ENCODE data around the gene MTMR3.

Gene MTMR3

GRCh38 chr22:30030329-30030728 lies 147.4 kb downstream of the MTMR3 start:
- DNase-seq = no peak

DNA sequence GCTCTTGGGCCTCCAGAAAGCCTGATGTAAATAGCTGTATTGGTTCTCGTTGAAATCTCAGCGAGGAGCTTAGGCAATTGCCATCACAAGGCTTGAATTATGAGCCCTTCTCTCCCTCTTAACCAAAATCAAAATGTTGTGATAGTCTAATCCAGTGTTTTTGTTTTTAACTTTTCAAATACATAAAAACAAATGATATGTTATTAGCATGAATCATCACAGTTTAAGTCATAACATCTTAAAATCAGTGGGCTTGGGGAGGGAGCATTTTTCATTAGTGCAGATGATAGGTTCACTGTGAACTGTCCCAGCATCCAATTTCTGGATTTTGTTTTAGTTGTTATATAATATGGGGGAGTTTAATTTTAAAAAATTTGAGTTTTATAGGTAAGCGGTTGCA lies 148.4 kb downstream of the MTMR3 start:
- no peak for DNase-seq

- DNase-seq = no peak
Observed at GRCh38 chr22:30031764-30032455, 148.9 kb downstream of the MTMR3 start.

DNA sequence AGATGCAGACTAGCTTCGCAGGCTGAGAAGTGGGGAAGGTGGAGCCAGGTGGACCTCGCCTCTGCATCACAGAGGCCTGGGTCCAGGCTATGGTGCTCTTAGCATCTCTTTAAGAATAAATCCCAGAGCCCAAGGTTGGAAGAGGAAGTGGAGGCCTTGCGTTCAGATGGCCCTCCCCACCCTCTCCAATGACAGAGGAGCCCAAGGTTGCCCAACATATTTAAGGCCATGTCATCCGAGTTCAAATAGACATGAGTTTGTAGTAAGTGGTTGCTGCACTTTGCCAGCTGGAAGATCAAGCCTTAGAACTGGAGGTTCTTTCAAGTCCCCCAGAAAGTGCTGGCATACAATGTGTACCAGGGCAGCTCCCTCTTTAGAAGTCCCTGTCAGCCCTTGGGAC lies 150.2 kb downstream of the MTMR3 start:
- DNase-seq = no peak

DNA sequence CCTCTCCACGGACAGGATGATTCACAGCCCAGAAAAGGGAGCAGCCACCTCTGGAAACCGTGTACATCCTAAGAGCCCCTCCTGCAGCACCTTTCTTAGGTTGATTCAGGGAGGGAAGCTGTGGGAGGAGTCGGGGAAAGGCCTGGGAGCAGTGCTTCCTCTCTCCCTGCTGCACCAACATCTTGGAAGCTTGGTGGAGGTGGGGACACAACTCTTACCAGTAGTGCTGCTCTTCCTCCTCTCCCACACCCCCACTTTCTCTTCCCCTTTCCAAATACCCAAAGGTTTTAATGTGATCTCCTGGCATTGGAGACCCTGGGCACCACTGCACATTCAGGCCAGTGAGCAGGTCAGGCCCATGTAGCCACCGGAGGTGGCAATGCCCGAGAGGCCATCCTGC lies 150.9 kb downstream of the MTMR3 start:
- DNase-seq = no peak

GRCh38 chr22:30036656-30037055 lies 153.7 kb downstream of the MTMR3 start:
- no peak for DNase-seq

DNA sequence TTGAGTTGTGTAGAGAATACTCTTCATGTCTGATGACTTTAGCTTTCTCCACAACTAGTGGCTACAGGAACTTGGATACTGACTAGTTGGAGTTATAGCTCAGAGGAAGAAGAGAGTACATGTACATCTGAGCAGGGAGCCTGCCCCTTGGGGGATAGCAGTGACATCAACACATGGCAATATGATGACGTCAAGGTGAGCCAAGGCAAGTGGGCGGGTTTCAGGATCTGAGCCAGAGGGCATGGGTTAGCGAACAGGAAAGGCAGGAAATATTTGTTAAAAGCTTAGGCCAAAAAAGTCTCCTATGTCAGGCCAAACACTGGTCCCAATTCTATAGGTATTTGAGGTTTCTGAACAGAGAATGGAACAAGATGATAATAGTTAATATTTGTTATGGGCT lies 155.2 kb downstream of the MTMR3 start:
- no peak for DNase-seq

DNA sequence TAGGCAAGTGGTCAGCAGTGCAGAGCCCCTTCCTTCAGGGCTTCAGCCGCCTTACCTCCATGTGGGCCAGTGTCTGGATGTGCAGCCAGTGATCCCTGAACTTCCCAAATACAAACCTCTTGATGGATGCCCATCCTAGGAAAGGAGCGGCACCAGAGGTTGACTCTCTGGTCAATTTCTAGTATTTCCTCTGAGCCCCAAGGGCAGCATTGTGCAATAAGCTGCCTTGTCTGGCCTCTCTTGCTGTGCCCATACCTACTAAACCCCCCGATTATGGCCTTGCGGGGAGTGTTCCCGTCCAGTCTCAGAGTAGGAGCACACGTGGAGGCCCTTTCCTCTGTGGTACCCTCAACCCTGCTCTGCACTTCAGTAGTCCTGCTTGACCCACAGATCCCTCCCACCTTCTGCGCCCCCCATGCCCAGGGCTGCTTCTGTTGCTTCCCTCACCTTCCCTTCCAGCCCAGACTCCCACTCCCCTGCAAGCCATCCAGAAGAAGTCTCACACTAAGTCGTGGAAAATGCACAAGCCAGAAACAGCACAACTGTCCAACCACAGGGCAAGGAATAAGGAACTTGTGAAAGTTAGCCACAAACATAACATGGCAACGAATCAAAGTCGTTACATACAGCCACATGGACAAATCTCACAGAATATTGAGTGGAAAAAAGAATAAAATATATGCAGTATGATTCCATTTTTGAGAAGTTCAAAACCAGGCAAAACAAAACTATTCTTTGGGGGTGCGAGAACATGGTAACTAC lies 157.7 kb downstream of the MTMR3 start:
- no peak for DNase-seq

- no peak for DNase-seq
Observed at GRCh38 chr22:30041475-30041874, 158.5 kb downstream of the MTMR3 start.

DNA sequence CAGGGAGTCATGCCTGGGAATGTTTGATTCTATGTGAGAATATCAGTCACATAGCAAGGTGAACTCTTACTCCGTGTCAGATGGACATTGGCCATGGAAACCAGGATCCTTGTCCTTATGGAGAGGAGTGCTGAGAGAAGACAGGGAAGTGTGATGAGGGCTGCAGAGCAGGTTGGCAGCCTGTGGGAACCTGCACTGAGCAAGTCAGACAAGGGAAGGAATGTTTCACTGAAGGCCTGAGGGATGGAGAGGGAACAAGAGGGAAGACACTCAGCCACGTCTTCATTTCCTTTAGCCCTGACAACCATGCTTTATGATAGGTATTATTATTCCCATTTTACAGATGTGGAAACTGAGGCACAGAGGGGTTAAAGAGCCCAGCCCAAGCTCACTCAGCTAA lies 158.9 kb downstream of the MTMR3 start:
- no peak for DNase-seq

GRCh38 chr22:30043161-30043560 lies 160.2 kb downstream of the MTMR3 start:
- DNase-seq = no peak

DNA sequence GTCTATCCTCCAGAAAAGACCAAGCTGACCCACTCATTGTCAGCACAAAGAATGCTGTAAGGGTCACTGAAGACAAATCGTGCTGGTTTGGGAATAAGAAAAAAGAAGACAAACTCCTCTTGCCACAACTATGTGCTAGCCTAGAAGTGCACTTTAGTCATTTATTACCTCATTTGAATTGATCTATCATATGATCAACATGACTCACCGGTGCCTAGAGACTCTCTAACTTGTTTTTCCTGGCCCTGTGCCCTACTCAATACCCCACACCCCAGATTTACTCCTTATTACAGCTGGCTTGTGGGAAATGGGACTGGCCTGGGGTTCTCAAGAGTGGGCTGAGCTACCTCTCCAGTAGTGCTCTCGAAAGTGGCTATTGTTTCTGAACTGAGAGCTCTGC lies 161.4 kb downstream of the MTMR3 start:
- DNase-seq = no peak

DNA sequence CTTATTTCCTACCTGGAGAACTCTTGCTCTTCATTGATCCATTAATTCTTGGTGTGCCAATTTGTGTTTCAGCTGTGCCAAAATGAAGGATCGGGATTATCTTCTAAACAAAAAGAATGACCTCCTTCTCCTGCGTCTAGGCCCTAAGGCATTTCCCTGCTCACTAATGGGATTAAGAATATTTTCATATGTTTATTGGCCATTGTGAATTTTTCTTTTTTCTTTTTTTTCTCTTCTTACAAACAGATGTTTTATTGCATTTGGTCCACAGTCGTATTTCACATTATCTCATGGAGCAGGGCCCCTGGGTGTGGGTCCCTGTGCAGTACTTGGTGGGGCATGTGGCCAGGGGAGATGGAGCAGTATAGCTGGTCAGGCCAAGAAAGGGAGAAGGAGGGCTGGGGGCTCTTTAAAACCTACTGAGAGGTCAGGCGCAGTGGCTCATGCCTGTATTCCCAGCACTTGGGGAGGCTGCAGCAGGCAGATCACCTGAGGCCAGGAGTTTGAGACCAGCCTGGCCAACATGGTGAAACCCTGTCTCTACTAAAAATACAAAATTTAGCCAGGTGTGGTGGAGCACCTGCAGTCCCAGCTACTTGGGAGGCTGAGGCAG lies 162.0 kb downstream of the MTMR3 start:
- DNase-seq = no peak

DNA sequence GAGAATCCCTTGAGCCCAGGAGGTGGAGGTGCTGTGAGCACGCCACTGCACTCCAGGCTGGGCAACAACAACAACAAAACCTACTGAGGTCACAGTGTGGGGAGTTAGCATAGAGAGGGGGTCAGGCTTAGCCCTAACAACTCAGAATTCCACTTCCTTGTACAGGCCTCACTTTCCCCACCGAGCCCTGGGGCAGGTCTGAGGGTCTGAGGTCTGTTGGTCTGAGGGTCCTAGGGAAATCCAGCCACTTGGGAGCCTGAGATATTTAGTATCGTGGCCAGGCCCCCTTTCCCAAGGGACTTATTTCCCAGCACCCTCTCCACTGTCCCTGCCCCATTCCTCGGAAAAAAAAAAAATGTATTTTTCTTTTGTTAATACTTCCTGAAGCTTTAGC lies 162.5 kb downstream of the MTMR3 start:
- DNase-seq = no peak

DNA sequence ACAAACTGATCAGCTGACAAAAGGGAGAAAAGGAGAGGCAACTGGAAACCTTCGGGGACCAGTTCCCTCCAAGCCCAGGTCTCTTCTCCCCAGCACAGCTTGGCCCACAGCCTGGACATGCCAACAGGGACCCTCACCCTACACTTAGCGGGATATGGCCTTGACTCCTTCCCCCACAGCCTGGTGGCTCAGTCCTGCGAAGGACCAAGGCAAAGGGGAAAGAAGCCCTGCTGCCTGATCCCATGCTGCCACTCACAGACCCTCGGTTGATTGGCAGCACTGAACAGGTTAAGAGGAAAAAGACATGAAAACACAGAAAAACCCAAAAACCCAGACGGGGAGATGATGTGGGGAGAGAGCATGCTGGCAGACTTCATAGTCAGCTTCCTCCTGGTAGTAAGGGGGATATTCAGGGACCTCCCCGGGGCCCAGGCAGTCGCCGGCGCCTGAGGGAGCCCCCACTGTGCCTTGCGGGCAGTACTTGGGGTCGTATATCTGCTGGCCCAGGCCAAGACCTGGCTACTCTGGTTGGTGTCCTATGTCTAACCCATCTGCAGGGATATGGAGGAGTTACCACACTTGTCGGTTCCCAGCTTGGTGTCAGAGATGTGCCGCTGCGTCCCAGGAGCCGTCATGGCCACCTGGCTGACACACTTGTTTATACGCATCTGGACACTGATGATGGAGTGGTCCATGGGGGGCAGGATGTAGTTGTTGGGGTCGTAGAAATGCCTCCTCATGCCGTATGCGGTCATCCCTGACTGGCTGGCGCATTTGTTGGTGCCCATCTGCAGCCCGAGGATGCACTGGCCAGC lies 163.1 kb downstream of the MTMR3 start:
- DNase-seq = no peak

DNA sequence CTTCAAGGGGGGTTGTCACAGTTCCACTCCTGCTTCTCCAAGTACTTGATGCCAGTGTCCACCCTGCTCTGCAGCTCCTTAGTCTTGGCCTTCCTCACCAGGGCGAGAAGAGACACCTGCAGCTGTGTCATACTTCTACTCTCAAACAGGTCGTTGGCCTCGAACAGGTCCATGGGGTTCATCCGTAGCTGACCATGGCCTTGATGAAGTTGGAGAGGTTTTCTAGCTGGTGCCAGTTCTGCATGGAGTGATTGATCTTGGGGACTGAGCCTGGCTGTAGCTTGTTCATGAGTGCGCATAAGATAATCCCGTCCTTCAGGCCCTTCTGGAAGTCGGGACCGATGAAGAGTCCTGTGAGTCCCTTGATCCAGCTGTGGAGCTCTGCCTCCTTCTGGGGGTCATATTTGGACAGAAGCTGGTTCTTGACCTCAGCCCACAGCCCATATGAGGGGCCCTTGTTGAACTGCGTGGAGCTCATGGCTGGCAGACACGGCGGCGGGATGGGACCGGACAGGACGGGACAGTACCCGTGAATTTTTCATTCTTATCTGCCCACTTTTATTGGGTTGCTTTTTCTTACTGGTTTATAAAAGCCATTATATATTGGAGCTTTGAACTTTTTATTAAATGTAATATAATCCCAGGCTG lies 163.9 kb downstream of the MTMR3 start:
- no peak for DNase-seq

GRCh38 chr22:30047364-30047738 lies 164.4 kb downstream of the MTMR3 start:
- peak; percentile 49 for DNase-seq

- no peak for DNase-seq
Observed at GRCh38 chr22:30048681-30049080, 165.7 kb downstream of the MTMR3 start.

DNA sequence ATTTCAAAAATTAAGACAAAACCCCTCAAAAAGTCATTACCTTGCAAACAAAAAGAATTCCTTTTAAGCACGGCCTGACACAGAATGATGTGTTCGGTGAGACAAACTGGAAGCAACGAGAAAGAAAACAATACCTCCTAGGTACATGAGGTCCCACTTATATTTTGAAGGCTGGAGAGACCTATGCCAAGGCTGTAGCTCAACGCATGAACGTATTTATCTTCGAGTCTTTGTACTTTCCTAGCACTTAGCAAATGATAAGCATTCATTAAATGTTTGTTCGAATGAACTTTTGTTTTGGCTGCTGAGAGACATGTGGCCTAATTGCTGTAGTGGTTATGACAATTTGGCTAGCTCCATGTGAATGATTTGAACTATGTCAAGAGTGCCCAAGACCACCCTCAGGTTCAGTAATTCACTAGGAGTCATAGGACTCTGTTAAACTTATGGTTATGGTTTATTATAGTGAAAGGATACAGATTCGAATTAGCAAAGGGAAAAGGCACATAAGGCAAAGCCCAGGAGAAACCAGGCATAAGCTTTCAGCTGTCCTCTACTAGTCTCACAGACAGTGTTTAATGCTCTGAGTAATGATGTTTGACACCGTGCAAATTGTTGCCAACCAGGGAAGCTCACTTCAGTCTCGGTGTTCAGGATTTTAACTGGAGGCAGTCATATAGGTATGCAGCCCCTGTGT lies 171.2 kb downstream of the MTMR3 start:
- no peak for DNase-seq

GRCh38 chr22:30054764-30055069 lies 171.7 kb downstream of the MTMR3 start:
- DNase-seq = no peak

DNA sequence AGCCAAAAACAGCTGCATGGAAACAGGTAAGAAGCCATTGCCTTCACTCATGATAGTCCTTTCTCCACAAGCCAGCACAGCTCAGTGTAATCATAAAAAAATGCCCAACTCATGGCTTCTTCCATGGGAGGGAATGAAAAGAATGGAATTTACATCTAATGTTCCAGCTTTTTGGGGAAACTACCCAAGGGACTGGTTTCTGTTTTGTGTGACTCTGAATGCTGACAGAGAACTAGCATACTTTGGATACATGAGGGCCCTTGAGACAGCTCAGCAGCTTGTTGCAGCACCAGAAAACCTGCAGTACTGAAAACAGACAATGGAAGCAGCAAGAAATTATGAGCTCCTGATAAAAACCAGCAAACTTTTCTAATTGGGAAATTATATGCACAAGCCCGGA lies 173.0 kb downstream of the MTMR3 start:
- no peak for DNase-seq

DNA sequence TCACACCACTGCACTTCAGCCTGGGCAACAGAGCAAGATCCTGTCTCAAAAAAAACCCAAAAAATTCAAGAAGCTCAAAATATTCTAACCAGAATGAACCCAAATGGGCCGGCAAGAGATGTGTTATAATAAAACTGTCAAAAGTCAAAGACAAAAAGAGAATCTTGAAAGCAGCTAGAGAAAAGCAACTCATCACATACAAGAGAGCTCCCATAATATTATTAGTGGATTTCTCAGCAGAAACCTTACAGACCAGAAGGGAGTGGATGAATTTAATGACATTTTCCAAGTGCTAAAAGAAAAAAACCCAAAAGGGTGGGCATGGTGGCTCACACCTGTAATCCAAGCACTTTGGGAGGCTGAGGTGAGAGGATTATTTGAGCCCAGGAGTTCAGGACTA lies 174.4 kb downstream of the MTMR3 start:
- DNase-seq = no peak
